Measurements from ENCODE around the gene KRTAP5-7.

GRCh38 chr11:71545405-71545966, 18.4 kb downstream of the KRTAP5-7 start:
- no peak for TF ChIP-seq CTCF (IDR thresholded peaks at IDR 0.05; ENCODE audit: low read length)
- no peak for TF ChIP-seq EZH2 (IDR thresholded peaks at IDR 0.05; ENCODE audit: borderline replicate concordance, low read length)

Data from OCI-LY1 (cell line).